GM23338 (cell line): ENCODE data around the gene PIGP.

Experiments used
- EZH2phosphoT487 ChIP-seq: fragments of 200-600 bp; sonication (generic); IDR thresholded peaks from one replicate; pipeline ENCODE4 v1.8.1; 2018; ENCODE audit warnings: antibody characterized with exemption; ENCODE audit not compliant: unreplicated experiment
- TF ChIP-seq, protein P1 (sequence below): IDR thresholded peaks from 2 replicates; pipeline ENCODE4 v1.6.1; 2016; ENCODE audit warnings: antibody characterized with exemption
- TF ChIP-seq, protein P2 (sequence below), 2 experiments: fragments of 200-600 bp in 1 of 2; sonication (generic) in 1 of 2; conservative IDR thresholded peaks; 2 replicates each; pipeline versions ENCODE4 v1.5.1 to v1.6.1; 2016 to 2017; ENCODE audit warnings: antibody characterized with exemption in 2 of 2, low read depth in 2 of 2, mild to moderate bottlenecking in 2 of 2, moderate library complexity in 1 of 2
- TF ChIP-seq, protein P3 (sequence below): IDR thresholded peaks from one replicate; pipeline ENCODE4 v1.6.1; 2018; ENCODE audit warnings: antibody characterized with exemption; ENCODE audit not compliant: unreplicated experiment

DNA sequence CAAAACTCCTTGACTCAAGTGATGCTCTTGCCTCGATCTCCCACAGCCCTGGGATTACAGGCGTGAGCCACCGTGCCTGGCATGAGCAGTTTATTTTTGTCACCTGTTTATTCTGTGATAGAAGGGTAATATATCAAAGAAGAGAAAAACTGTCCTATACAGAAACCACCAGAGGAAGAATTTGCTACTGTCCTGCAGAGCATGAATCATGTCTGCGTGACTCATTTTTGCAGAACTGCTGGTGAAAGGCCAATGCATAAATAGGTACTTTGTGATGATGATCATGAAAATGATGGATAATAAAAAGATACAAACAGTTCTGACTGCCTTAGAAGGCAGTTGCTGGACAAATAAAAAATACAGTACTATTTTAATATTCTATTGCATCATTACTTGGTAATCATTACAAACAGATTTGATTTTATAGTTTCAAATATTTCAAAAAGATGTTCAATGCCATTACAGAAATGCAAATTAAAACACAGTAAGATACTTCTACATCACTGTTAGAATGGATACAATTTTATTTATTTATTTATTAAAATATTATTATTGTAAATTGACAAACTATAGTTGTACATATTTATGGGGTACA lies 39.9 kb downstream of the PIGP start:
- TF ChIP-seq, protein P1, sequence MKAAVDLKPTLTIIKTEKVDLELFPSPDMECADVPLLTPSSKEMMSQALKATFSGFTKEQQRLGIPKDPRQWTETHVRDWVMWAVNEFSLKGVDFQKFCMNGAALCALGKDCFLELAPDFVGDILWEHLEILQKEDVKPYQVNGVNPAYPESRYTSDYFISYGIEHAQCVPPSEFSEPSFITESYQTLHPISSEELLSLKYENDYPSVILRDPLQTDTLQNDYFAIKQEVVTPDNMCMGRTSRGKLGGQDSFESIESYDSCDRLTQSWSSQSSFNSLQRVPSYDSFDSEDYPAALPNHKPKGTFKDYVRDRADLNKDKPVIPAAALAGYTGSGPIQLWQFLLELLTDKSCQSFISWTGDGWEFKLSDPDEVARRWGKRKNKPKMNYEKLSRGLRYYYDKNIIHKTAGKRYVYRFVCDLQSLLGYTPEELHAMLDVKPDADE = no peak
- no peak for TF ChIP-seq EZH2phosphoT487
- TF ChIP-seq, protein P2, sequence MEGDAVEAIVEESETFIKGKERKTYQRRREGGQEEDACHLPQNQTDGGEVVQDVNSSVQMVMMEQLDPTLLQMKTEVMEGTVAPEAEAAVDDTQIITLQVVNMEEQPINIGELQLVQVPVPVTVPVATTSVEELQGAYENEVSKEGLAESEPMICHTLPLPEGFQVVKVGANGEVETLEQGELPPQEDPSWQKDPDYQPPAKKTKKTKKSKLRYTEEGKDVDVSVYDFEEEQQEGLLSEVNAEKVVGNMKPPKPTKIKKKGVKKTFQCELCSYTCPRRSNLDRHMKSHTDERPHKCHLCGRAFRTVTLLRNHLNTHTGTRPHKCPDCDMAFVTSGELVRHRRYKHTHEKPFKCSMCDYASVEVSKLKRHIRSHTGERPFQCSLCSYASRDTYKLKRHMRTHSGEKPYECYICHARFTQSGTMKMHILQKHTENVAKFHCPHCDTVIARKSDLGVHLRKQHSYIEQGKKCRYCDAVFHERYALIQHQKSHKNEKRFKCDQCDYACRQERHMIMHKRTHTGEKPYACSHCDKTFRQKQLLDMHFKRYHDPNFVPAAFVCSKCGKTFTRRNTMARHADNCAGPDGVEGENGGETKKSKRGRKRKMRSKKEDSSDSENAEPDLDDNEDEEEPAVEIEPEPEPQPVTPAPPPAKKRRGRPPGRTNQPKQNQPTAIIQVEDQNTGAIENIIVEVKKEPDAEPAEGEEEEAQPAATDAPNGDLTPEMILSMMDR (conservative IDR thresholded peaks at IDR 0.05; ENCODE audit: low read depth in 2 of 2) = no peak
- TF ChIP-seq, protein P3, sequence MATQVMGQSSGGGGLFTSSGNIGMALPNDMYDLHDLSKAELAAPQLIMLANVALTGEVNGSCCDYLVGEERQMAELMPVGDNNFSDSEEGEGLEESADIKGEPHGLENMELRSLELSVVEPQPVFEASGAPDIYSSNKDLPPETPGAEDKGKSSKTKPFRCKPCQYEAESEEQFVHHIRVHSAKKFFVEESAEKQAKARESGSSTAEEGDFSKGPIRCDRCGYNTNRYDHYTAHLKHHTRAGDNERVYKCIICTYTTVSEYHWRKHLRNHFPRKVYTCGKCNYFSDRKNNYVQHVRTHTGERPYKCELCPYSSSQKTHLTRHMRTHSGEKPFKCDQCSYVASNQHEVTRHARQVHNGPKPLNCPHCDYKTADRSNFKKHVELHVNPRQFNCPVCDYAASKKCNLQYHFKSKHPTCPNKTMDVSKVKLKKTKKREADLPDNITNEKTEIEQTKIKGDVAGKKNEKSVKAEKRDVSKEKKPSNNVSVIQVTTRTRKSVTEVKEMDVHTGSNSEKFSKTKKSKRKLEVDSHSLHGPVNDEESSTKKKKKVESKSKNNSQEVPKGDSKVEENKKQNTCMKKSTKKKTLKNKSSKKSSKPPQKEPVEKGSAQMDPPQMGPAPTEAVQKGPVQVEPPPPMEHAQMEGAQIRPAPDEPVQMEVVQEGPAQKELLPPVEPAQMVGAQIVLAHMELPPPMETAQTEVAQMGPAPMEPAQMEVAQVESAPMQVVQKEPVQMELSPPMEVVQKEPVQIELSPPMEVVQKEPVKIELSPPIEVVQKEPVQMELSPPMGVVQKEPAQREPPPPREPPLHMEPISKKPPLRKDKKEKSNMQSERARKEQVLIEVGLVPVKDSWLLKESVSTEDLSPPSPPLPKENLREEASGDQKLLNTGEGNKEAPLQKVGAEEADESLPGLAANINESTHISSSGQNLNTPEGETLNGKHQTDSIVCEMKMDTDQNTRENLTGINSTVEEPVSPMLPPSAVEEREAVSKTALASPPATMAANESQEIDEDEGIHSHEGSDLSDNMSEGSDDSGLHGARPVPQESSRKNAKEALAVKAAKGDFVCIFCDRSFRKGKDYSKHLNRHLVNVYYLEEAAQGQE = no peak
